GM12878 (cell line): ENCODE data around the gene MYO3B.

Experiments
- CREB1 ChIP-seq: IDR thresholded peaks from 2 replicates; pipeline ENCODE4 v1.6.1; 2012; ENCODE audit warnings: low read depth, mild to moderate bottlenecking, inconsistent platforms
- EGR1 ChIP-seq, 2 experiments: IDR thresholded peaks; 1 replicate in 1 of 2; 2 replicates in 1 of 2; pipeline ENCODE4 v1.6.1; 2011 to 2012; ENCODE audit warnings: low read depth in 2 of 2, low read length in 2 of 2, borderline replicate concordance in 1 of 2, mild to moderate bottlenecking in 1 of 2, moderate library complexity in 1 of 2
- EP300 ChIP-seq, 2 experiments: fragments of 150-350 bp in 1 of 2; IDR thresholded peaks; 2 replicates each; pipeline ENCODE4 v1.6.1; 2011 to 2012; ENCODE audit warnings: low read depth in 2 of 2, low read length in 2 of 2, borderline replicate concordance in 1 of 2, improper control_type of control experiment in 1 of 2, inconsistent platforms in 1 of 2; ENCODE audit not compliant: control insufficient read depth in 1 of 2
- EZH2 ChIP-seq: IDR thresholded peaks from 2 replicates; pipeline ENCODE4 v1.6.1; 2012; ENCODE audit warnings: low read depth, mild to moderate bottlenecking, control low read depth, inconsistent platforms, low read length, borderline replicate concordance; ENCODE audit not compliant: control insufficient read depth
- LARP7 ChIP-seq: fragments of 450-650 bp; IDR thresholded peaks from 2 replicates; pipeline ENCODE4 v1.6.1; 2017; ENCODE audit warnings: mild to moderate bottlenecking
- MAX ChIP-seq: IDR thresholded peaks from 2 replicates; pipeline ENCODE4 v1.6.1; 2012; ENCODE audit warnings: low read depth, low read length, improper control_type of control experiment
- NR2C2 ChIP-seq: IDR thresholded peaks from 2 replicates; pipeline ENCODE4 v1.6.1; 2011; ENCODE audit warnings: borderline replicate concordance, low read depth; ENCODE audit not compliant: control insufficient read depth, insufficient read length
- SREBF1 ChIP-seq: IDR thresholded peaks from 2 replicates; pipeline ENCODE4 v1.6.1; 2012; ENCODE audit warnings: mild to moderate bottlenecking, low read length
- TCF12 ChIP-seq: IDR thresholded peaks from 2 replicates; pipeline ENCODE4 v1.6.1; 2011; ENCODE audit warnings: low read depth, mild to moderate bottlenecking, low read length

GRCh38 chr2:170354855-170355780 lies 177.2 kb downstream of the MYO3B start:
- TF ChIP-seq MAX (no peak), SREBF1 (no peak), EZH2 (no peak), EGR1 (IDR thresholded peaks at IDR 0.05; ENCODE audit: borderline replicate concordance in 1 of 2, low read depth in 2 of 2, low read length in 2 of 2) (no peak), EP300 (IDR thresholded peaks at IDR 0.05; ENCODE audit: borderline replicate concordance in 1 of 2, control insufficient read depth in 1 of 2, low read depth in 2 of 2, low read length in 2 of 2) (no peak), NR2C2 (no peak), LARP7 (no peak), TCF12 (no peak), CREB1 (no peak)
